Spinal cord (tissue), 10 donors: ENCODE measurements around the gene OR2F2. TPM values are rescaled to one million over a fixed set of nuclear protein-coding genes. Genes with fewer than 3 reads are reported as not detected.

Experiments used
- DNase-seq, 6 donors: peaks; one replicate each; pipeline versions ENCODE4 v3.0.0 to v3.0.0-alpha.2; 2013 to 2015; ENCODE audit warnings: low spot score in 6 of 6, low read depth in 4 of 6
- H3K27ac ChIP-seq: one replicate; pipeline ENCODE4 v1.5.1; 2013; ENCODE audit warnings: low read depth, low read length, control low read depth
- H3K27me3 ChIP-seq: one replicate; pipeline ENCODE4 v1.6.1; 2013; ENCODE audit warnings: low read length; ENCODE audit not compliant: control insufficient read depth, insufficient read depth
- H3K36me3 ChIP-seq: one replicate; pipeline ENCODE4 v1.6.1; 2013; ENCODE audit warnings: low read length; ENCODE audit not compliant: control insufficient read depth, insufficient read depth
- H3K4me1 ChIP-seq: one replicate; pipeline ENCODE4 v1.6.1; 2013; ENCODE audit warnings: low read length; ENCODE audit not compliant: control insufficient read depth, insufficient read depth
- H3K4me3 ChIP-seq: one replicate; pipeline ENCODE4 v1.5.1; 2013; ENCODE audit warnings: low read depth, low read length, control low read depth
- H3K9me3 ChIP-seq: one replicate; pipeline ENCODE4 v1.6.1; 2013; ENCODE audit warnings: low read length; ENCODE audit not compliant: control insufficient read depth, insufficient read depth
- WGBS: methylation state at CpG from one replicate; pipeline ENCODE4 v1.1.5; 2013; ENCODE audit warnings: missing lambda C conversion rate; ENCODE audit not compliant: insufficient coverage; 5-methylcytosine and 5-hydroxymethylcytosine counted together
- polyA plus RNA-seq, 2 donors: library from polyadenylated mRNA; unstranded; fragments of 120-200 nt; gene quantifications; one replicate each; pipeline ENCODE4 v1.2.1, GENCODE V29; 2013; ENCODE audit not compliant: insufficient read length in 2 of 2
- total RNA-seq, 2 donors: library from RNA; depleted of rRNA in 1 of 2; stranded (reverse); fragments of 120-200 nt in 1 of 2; fragments of >200 nt in 1 of 2; gene quantifications; one replicate each; pipeline versions ENCODE4 v1.2.3 to v1.2.4, GENCODE V29; 2013 to 2014
- donor health status: healthy.

The OR2F2 gene
- total and polyA plus RNA-seq, 4 donors: not detected

GRCh38 chr7:143945423-143945822 is 10.4 kb downstream of the OR2F2 start:
- no CpG with 5 or more reads among the region's 4 CpGs for WGBS
- Histone ChIP-seq H3K9me3 (no peaks in the 10 kb centered on the region), H3K27me3 (no peaks in the 10 kb centered on the region), H3K4me1 (no peaks in the 10 kb centered on the region), H3K4me3 (no peak overlapping the region), H3K36me3 (no peaks in the 10 kb centered on the region), H3K27ac (no peak overlapping the region)
- no peak for DNase-seq

- H3K4me1 ChIP-seq: no peaks in the 10 kb centered on the region
- no peaks in the 10 kb centered on the region for H3K27me3 ChIP-seq
- no peak overlapping the region for H3K27ac ChIP-seq
- no peaks in the 10 kb centered on the region for H3K36me3 ChIP-seq
- whole genome bisulfite sequencing: no CpG with 5 or more reads among the region's 2 CpGs
- H3K4me3 ChIP-seq: no peak overlapping the region
- no peaks in the 10 kb centered on the region for H3K9me3 ChIP-seq
- DNase-seq: no peak
Measured at GRCh38 chr7:143947111-143947510, 12.1 kb downstream of the OR2F2 start.

- no peak for DNase-seq
- no peaks in the 10 kb centered on the region for H3K27me3 ChIP-seq
- H3K9me3 ChIP-seq: no peaks in the 10 kb centered on the region
- WGBS: no CpG with 5 or more reads among the region's 2 CpGs
- no peak overlapping the region for H3K27ac ChIP-seq
- no peaks in the 10 kb centered on the region for H3K4me1 ChIP-seq
- H3K4me3 ChIP-seq: no peak overlapping the region
- no peaks in the 10 kb centered on the region for H3K36me3 ChIP-seq
Measured at GRCh38 chr7:143948733-143949132, 13.7 kb downstream of the OR2F2 start.

GRCh38 chr7:143953421-143953820 is 18.4 kb downstream of the OR2F2 start:
- Histone ChIP-seq H3K9me3 (no peaks in the 10 kb centered on the region), H3K36me3 (no peaks in the 10 kb centered on the region), H3K4me3 (no peak overlapping the region), H3K27ac (no peak overlapping the region), H3K27me3 (no peaks in the 10 kb centered on the region), H3K4me1 (no peaks in the 10 kb centered on the region)
- WGBS: no CpG with 5 or more reads among the region's 3 CpGs
- DNase-seq: peak in 1 of 6 donors; percentile 12

GRCh38 chr7:143954135-143954534 is 19.1 kb downstream of the OR2F2 start:
- H3K36me3 ChIP-seq: no peaks in the 10 kb centered on the region
- no peak for DNase-seq
- H3K4me3 ChIP-seq: no peak overlapping the region
- WGBS: no CpG with 5 or more reads among the region's 2 CpGs
- no peak overlapping the region for H3K27ac ChIP-seq
- no peaks in the 10 kb centered on the region for H3K4me1 ChIP-seq
- no peaks in the 10 kb centered on the region for H3K9me3 ChIP-seq
- no peaks in the 10 kb centered on the region for H3K27me3 ChIP-seq

- Histone ChIP-seq H3K4me1 (no peaks in the 10 kb centered on the region), H3K27me3 (no peaks in the 10 kb centered on the region), H3K4me3 (no peak within 1 kb of the TSS), H3K36me3 (no peaks in the 10 kb centered on the region), H3K9me3 (no peaks in the 10 kb centered on the region), H3K27ac (no peak within 1 kb of the TSS)
- no peak for DNase-seq
- WGBS: no CpG with 5 or more reads among the region's 3 CpGs
Measured at GRCh38 chr7:143954544-143954943, 19.5 kb downstream of the OR2F2 start, which contains the start of gene OR2F1. OR2F1 (plus strand) TSS chr7:143954844; CDS start chr7:143959971, 5,127 bp downstream.

- no CpG with 5 or more reads among the region's 3 CpGs for WGBS
- Histone ChIP-seq H3K27ac (no peak overlapping the region), H3K27me3 (no peaks in the 10 kb centered on the region), H3K4me3 (no peak overlapping the region), H3K9me3 (no peaks in the 10 kb centered on the region), H3K4me1 (no peaks in the 10 kb centered on the region), H3K36me3 (no peaks in the 10 kb centered on the region)
- peak in 1 of 6 donors; percentile 6 for DNase-seq
Measured at GRCh38 chr7:143958781-143959180, 23.7 kb downstream of the OR2F2 start.

- no peak for DNase-seq
- Histone ChIP-seq H3K36me3 (no peaks in the 10 kb centered on the region), H3K4me3 (no peak overlapping the region), H3K27ac (no peak overlapping the region), H3K4me1 (no peaks in the 10 kb centered on the region), H3K9me3 (no peaks in the 10 kb centered on the region), H3K27me3 (no peaks in the 10 kb centered on the region)
- WGBS: 100% methylated on average over 1 of the region's 5 CpGs
Measured at GRCh38 chr7:143960813-143961610, 26.0 kb downstream of the OR2F2 start.

- H3K27ac ChIP-seq: no peak overlapping the region
- H3K36me3 ChIP-seq: no peaks in the 10 kb centered on the region
- H3K9me3 ChIP-seq: no peaks in the 10 kb centered on the region
- DNase-seq: no peak
- H3K27me3 ChIP-seq: no peaks in the 10 kb centered on the region
- WGBS: 81% methylated on average over 2 of the region's 2 CpGs
- H3K4me3 ChIP-seq: no peak overlapping the region
- H3K4me1 ChIP-seq: no peaks in the 10 kb centered on the region
Measured at GRCh38 chr7:143965280-143965679, 30.2 kb downstream of the OR2F2 start.

GRCh38 chr7:143967398-143967797 is 32.4 kb downstream of the OR2F2 start:
- Histone ChIP-seq H3K27ac (no peak overlapping the region), H3K4me1 (no peaks in the 10 kb centered on the region), H3K36me3 (no peaks in the 10 kb centered on the region), H3K27me3 (no peaks in the 10 kb centered on the region), H3K9me3 (no peaks in the 10 kb centered on the region), H3K4me3 (no peak overlapping the region)
- WGBS: no CpG with 5 or more reads among the region's 4 CpGs
- no peak for DNase-seq
